Neural cell (in vitro differentiated cells): Measurements from ENCODE around the gene NKAIN4. TPM values are rescaled to one million over a fixed set of nuclear protein-coding genes. Genes with fewer than 3 reads are reported as not detected.

ENCODE experiments used
- H2AFZ ChIP-seq: fragments of 200-600, 300-800 bp; sonication (generic), shearing (Covaris generic); 2 replicates; pipeline ENCODE4 v1.6.0; 2014; ENCODE audit warnings: low read depth, mild to moderate bottlenecking, antibody characterized with exemption, low read length, moderate library complexity
- H3F3A ChIP-seq: fragments of 200-600 bp; shearing (Covaris generic); 2 replicates; pipeline ENCODE4 v1.6.1; 2016; ENCODE audit warnings: mild to moderate bottlenecking, moderate library complexity, mixed read lengths, antibody characterized with exemption, low read length; ENCODE audit not compliant: insufficient read depth, poor library complexity, severe bottlenecking
- H3K27ac ChIP-seq: fragments of 200-600, 300-800 bp; sonication (generic), shearing (Covaris generic); 2 replicates; pipeline ENCODE4 v1.5.1; 2014; ENCODE audit warnings: mild to moderate bottlenecking, low read length, moderate library complexity
- H3K27me3 ChIP-seq: fragments of 300-800, 200-600 bp; sonication (generic), shearing (Covaris generic); 2 replicates; pipeline ENCODE4 v1.6.0; 2014; ENCODE audit warnings: mild to moderate bottlenecking, low read depth, low read length, moderate library complexity; ENCODE audit not compliant: insufficient read depth
- H3K36me3 ChIP-seq: fragments of 300-800, 200-600 bp; sonication (generic), shearing (Covaris generic); 2 replicates; pipeline ENCODE4 v1.5.1; 2014; ENCODE audit warnings: mild to moderate bottlenecking, antibody characterized with exemption, low read length, moderate library complexity; ENCODE audit not compliant: insufficient read depth
- H3K4me2 ChIP-seq: fragments of 300-800, 200-600 bp; sonication (generic), shearing (Covaris generic); 2 replicates; pipeline ENCODE4 v1.6.0; 2014; ENCODE audit warnings: mild to moderate bottlenecking, low read length
- H3K4me3 ChIP-seq: fragments of 300-800, 200-600 bp; sonication (generic), shearing (Covaris generic); 2 replicates; pipeline ENCODE4 v1.5.1; 2014; ENCODE audit warnings: mild to moderate bottlenecking, low read length, moderate library complexity
- H3K79me2 ChIP-seq: fragments of 200-600 bp; shearing (Covaris generic); replicated peaks from 2 replicates; pipeline ENCODE4 v1.6.0; 2014; ENCODE audit warnings: mild to moderate bottlenecking, low read length, moderate library complexity; ENCODE audit not compliant: insufficient read depth
- H3K9ac ChIP-seq: fragments of 300-800, 200-600 bp; sonication (generic), shearing (Covaris generic); 2 replicates; pipeline ENCODE4 v1.6.1; 2016; ENCODE audit warnings: mild to moderate bottlenecking, low read length, mixed read lengths
- H3K9me2 ChIP-seq: fragments of 200-600 bp; shearing (Covaris generic); 2 replicates; pipeline ENCODE4 v1.6.1; 2016; ENCODE audit warnings: mild to moderate bottlenecking, low read length, mixed read lengths; ENCODE audit not compliant: insufficient read depth
- H3K9me3 ChIP-seq: fragments of 200-600, 300-800 bp; sonication (generic), shearing (Covaris generic); 2 replicates; pipeline ENCODE4 v1.6.1; 2016; ENCODE audit warnings: mild to moderate bottlenecking, mixed run types, low read length, moderate library complexity, mixed read lengths
- H4K20me1 ChIP-seq: fragments of 200-600 bp; shearing (Covaris generic); 2 replicates; pipeline ENCODE4 v1.6.1; 2016; ENCODE audit warnings: mild to moderate bottlenecking, mixed run types; ENCODE audit not compliant: insufficient read depth
- CTCF ChIP-seq: fragments of 450-650 bp; IDR thresholded peaks from 2 replicates; pipeline ENCODE4 v1.5.1; 2014; ENCODE audit warnings: antibody characterized with exemption, mild to moderate bottlenecking, moderate library complexity; ENCODE audit not compliant: poor library complexity, severe bottlenecking
- EP300 ChIP-seq: fragments of 450-650 bp; conservative IDR thresholded peaks from 2 replicates; pipeline ENCODE4 v1.6.1; 2014; ENCODE audit warnings: antibody characterized with exemption, mild to moderate bottlenecking, moderate library complexity; ENCODE audit not compliant: poor library complexity, severe bottlenecking
- EZH2 ChIP-seq: fragments of 200-600, 300-800 bp; shearing (Covaris generic), sonication (generic); IDR thresholded peaks from 2 replicates; pipeline ENCODE4 v1.6.1; 2014; ENCODE audit warnings: antibody characterized with exemption, low read length, borderline replicate concordance, mild to moderate bottlenecking; ENCODE audit not compliant: insufficient read depth, poor library complexity, severe bottlenecking
- MXI1 ChIP-seq: fragments of 450-650 bp; conservative IDR thresholded peaks from 2 replicates; pipeline ENCODE4 v1.6.1; 2014; ENCODE audit warnings: antibody characterized with exemption, mild to moderate bottlenecking; ENCODE audit not compliant: poor library complexity, severe bottlenecking
- POLR2AphosphoS5 ChIP-seq: IDR thresholded peaks from 2 replicates; pipeline ENCODE4 v1.6.1; 2012
- RAD21 ChIP-seq: fragments of 450-650 bp; conservative IDR thresholded peaks from 2 replicates; pipeline ENCODE4 v1.6.1; 2014; ENCODE audit warnings: antibody characterized with exemption, mild to moderate bottlenecking, moderate library complexity
- REST ChIP-seq: IDR thresholded peaks from 2 replicates; pipeline ENCODE4 v1.6.1; 2012; ENCODE audit warnings: borderline replicate concordance
- SMC3 ChIP-seq: fragments of 450-650 bp; conservative IDR thresholded peaks from 2 replicates; pipeline ENCODE4 v1.6.1; 2014; ENCODE audit warnings: antibody characterized with exemption, mild to moderate bottlenecking, moderate library complexity; ENCODE audit not compliant: poor library complexity
- TAF1 ChIP-seq: IDR thresholded peaks from 2 replicates; pipeline ENCODE4 v1.6.1; 2012; ENCODE audit warnings: low read depth
- polyA plus RNA-seq: library from polyadenylated mRNA; depleted of rRNA; stranded (reverse); fragments of >200 nt; gene quantifications from 2 replicates; pipeline ENCODE4 v1.2.3, GENCODE V29; 2014

NKAIN4 gene
- polyA plus RNA-seq, 1 donor from 2014 or later: 11.2 TPM

DNA sequence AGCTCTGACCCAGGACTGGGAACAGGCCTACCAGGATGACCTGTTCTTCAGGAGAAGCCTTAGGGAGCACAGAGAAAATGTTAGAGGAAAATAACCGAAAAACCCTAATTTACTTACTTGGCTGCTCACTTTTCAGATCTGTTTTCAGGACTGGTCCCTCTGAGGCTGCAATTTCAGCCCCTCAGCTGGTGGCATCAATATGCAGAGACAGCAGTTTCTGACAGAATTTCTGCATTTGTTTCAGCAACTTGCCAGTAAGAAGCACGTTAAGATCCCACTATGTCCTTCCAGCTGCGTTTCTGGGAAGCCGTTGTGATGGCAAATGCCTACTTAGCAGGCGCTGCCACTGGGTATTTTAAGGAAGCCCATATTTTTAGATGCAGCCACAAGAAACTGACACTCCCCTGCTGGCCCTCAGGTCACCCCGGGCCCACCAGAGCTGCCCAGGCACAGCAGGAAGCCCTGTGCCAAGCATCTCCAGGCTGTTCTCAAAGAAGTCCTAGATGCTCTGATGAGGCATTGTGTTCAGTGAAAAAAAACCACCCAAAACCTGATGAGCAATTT is 45.8 kb downstream of the NKAIN4 start:
- Histone ChIP-seq H3K4me3 (no peak overlapping the region), H3K36me3 (no peaks in the 10 kb centered on the region), H4K20me1 (peaks cover 13% of the 10 kb centered on the region), H3K79me2 (peaks cover 28% of the 10 kb centered on the region), H3K27me3 (no peaks in the 10 kb centered on the region), H3K9me2 (no peaks in the 10 kb centered on the region), H3K9ac (no peak overlapping the region), H3K27ac (no peak overlapping the region), H3K9me3 (no peaks in the 10 kb centered on the region), H3F3A (no peaks in the 10 kb centered on the region), H3K4me2 (no peak overlapping the region), H2AFZ (no peak overlapping the region)
- TF ChIP-seq CTCF (no peak), SMC3 (no peak), TAF1 (no peak), MXI1 (no peak), RAD21 (no peak), REST (no peak), EP300 (no peak), EZH2 (no peak), POLR2AphosphoS5 (no peak)

DNA sequence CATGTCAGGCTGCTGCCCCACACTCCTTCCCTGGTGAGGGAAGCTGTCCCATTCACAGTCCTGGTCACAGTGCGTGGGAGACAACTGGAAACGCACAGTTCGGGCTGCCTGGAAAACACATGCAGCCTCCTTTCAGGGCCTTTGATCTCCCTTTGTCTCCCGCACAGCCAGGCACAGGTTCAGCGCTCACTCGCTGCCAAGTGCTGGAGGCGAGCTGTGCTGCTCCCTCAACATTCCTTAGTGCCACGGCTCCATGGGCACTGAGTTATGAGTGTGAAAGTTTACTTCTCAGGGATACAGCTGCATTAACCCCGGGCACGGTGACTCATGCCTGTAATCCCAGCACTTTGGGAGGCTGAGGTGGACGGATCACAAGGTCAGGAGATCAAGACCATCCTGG is 47.4 kb downstream of the NKAIN4 start:
- H3K27ac ChIP-seq: no peak overlapping the region
- H3K27me3 ChIP-seq: no peaks in the 10 kb centered on the region
- H2AFZ ChIP-seq: no peak overlapping the region
- no peaks in the 10 kb centered on the region for H3K36me3 ChIP-seq
- peaks cover 7% of the 10 kb centered on the region for H4K20me1 ChIP-seq
- H3K79me2 ChIP-seq: peaks cover 16% of the 10 kb centered on the region
- no peaks in the 10 kb centered on the region for H3K9me3 ChIP-seq
- TF ChIP-seq EZH2 (no peak), POLR2AphosphoS5 (no peak), SMC3 (no peak), RAD21 (no peak), TAF1 (no peak), REST (no peak), MXI1 (no peak), CTCF (no peak), EP300 (no peak)
- no peak overlapping the region for H3K4me3 ChIP-seq
- H3K4me2 ChIP-seq: no peak overlapping the region
- H3F3A ChIP-seq: no peaks in the 10 kb centered on the region
- no peak overlapping the region for H3K9ac ChIP-seq
- H3K9me2 ChIP-seq: no peaks in the 10 kb centered on the region
